HEK293 (cell line): ENCODE measurements around the gene EBF3.

Experiments
- CTCF ChIP-seq: fragments of 450-650 bp; formaldehyde crosslinking; IDR thresholded peaks from 2 replicates; pipeline ENCODE4 v1.5.1; 2016; ENCODE audit warnings: missing biosample characterization, missing genetic modification characterization
- EGR2 ChIP-seq: fragments of 450-650 bp; formaldehyde crosslinking; IDR thresholded peaks from 2 replicates; pipeline ENCODE4 v1.5.1; 2016; ENCODE audit warnings: low read depth, missing biosample characterization, missing genetic modification characterization
- PATZ1 ChIP-seq: fragments of 450-650 bp; formaldehyde crosslinking; IDR thresholded peaks from 2 replicates; pipeline ENCODE4 v1.5.1; 2016; ENCODE audit warnings: missing biosample characterization, missing genetic modification characterization
- PBX3 ChIP-seq: sonication (generic); formaldehyde crosslinking; IDR thresholded peaks from 2 replicates; pipeline ENCODE4 v1.8.1; 2022; ENCODE audit warnings: mild to moderate bottlenecking, moderate library complexity, missing genetic modification reagents
- SETDB1 ChIP-seq: IDR thresholded peaks from one replicate; pipeline ENCODE4 v1.6.1; 2017; ENCODE audit warnings: mild to moderate bottlenecking, low read length, moderate library complexity, mixed read lengths; ENCODE audit not compliant: insufficient read length
- TRIM28 ChIP-seq: IDR thresholded peaks from 2 replicates; pipeline ENCODE4 v1.6.1; 2011; ENCODE audit warnings: low read length, control low read depth, borderline replicate concordance
- YY1 ChIP-seq: fragments of 450-650 bp; formaldehyde crosslinking; IDR thresholded peaks from 2 replicates; pipeline ENCODE4 v1.5.1; 2018; ENCODE audit warnings: missing biosample characterization, missing genetic modification characterization
- ZNF274 ChIP-seq, 2 experiments: fragments of 200-500 bp in 1 of 2; fragments of 450-650 bp in 1 of 2; sonication (Bioruptor generic) in 1 of 2; formaldehyde crosslinking in 1 of 2; IDR thresholded peaks; 2 replicates each; pipeline versions ENCODE4 v1.5.1 to v1.6.1; 2014 to 2016; ENCODE audit warnings: borderline replicate concordance in 1 of 2, inconsistent platforms in 1 of 2, low read length in 1 of 2, missing biosample characterization in 1 of 2, missing genetic modification characterization in 1 of 2
- ZNF280C ChIP-seq: fragments of 450-650 bp; formaldehyde crosslinking; IDR thresholded peaks from 2 replicates; pipeline ENCODE4 v1.5.1; 2016; ENCODE audit warnings: missing biosample characterization, missing genetic modification characterization
- ZNF335 ChIP-seq: fragments of 450-650 bp; formaldehyde crosslinking; conservative IDR thresholded peaks from 2 replicates; pipeline ENCODE4 v1.5.1; 2016; ENCODE audit warnings: missing biosample characterization, missing genetic modification characterization
- ZNF530 ChIP-seq: fragments of 450-650 bp; formaldehyde crosslinking; IDR thresholded peaks from 2 replicates; pipeline ENCODE4 v1.5.1; 2016; ENCODE audit warnings: low read depth, missing biosample characterization, missing genetic modification characterization
- ZNF639 ChIP-seq: fragments of 450-650 bp; formaldehyde crosslinking; IDR thresholded peaks from 2 replicates; pipeline ENCODE4 v1.5.1; 2016; ENCODE audit warnings: missing biosample characterization, missing genetic modification characterization
- ZNF677 ChIP-seq: fragments of 450-650 bp; IDR thresholded peaks from 2 replicates; pipeline ENCODE4 v1.5.0; 2018; ENCODE audit warnings: missing biosample characterization, mild to moderate bottlenecking, missing genetic modification characterization, moderate library complexity

- TF ChIP-seq YY1 (tag by site-specific recombination): no peak
- no peak for TF ChIP-seq PATZ1
- TF ChIP-seq SETDB1: no peak
- TF ChIP-seq ZNF274 (IDR thresholded peaks at IDR 0.05; ENCODE audit: low read length): no peak
- no peak for TF ChIP-seq ZNF274 (tag by site-specific recombination; IDR thresholded peaks at IDR 0.05; ENCODE audit: borderline replicate concordance)
- TF ChIP-seq CTCF (tag by site-specific recombination): no peak
- TF ChIP-seq EGR2 (tag by site-specific recombination): no peak
- TF ChIP-seq ZNF639 (tag by site-specific recombination): no peak
- TF ChIP-seq ZNF530 (tag by site-specific recombination): no peak
- no peak for TF ChIP-seq ZNF677 (tag by site-specific recombination)
- no peak for TF ChIP-seq TRIM28
- TF ChIP-seq PBX3 (CRISPR knock-in tag): no peak
- TF ChIP-seq ZNF280C: no peak
- no peak for TF ChIP-seq ZNF335 (tag by site-specific recombination)
Measured at GRCh38 chr10:129854796-129855705, 109.0 kb downstream of the EBF3 start.
